ENCODE results near the gene SF3B5.

GRCh38 chr6:144094731-144095133, 641 bp downstream of the SF3B5 start:
- TF ChIP-seq CTCF (optimal IDR thresholded peaks at IDR 0.05 in 1 of 3, IDR thresholded peaks at IDR 0.05 in 1 of 3, conservative IDR thresholded peaks at IDR 0.05 in 1 of 3; ENCODE audit: extremely low read depth in 1 of 3, insufficient read depth in 2 of 3, low read length in 3 of 3): no peak
- TF ChIP-seq EZH2 (IDR thresholded peaks at IDR 0.05; ENCODE audit: low read length): no peak

Data from keratinocyte (primary cell).